Spleen (tissue), 11 donors: ENCODE results near the gene NOM1. TPM values are rescaled to one million over a fixed set of nuclear protein-coding genes. Genes with fewer than 3 reads are reported as not detected.
A peak's percentile ranks its signal among the peaks of the same experiment; 100 is the strongest.
"Not testable (repeated sequence)": the region's sequence is repeated elsewhere in the genome, so short reads cannot be mapped to it uniquely, and the experiment has no call there.

Experiments used
- DNase-seq: peaks from one replicate; pipeline ENCODE4 v3.0.0-alpha.2; 2020
- H3K27ac ChIP-seq, 8 donors: fragments of 200-600 bp; sonication (generic) in 7 of 8; 1 replicate in 4 of 8; 2 replicates in 4 of 8; pipeline versions ENCODE4 v1.5.0 to v1.8.0; 2016 to 2021; ENCODE audit warnings: inconsistent platforms in 4 of 8, mild to moderate bottlenecking in 4 of 8, moderate library complexity in 1 of 8
- H3K27me3 ChIP-seq, 7 donors: fragments of 200-600 bp; sonication (generic) in 6 of 7; replicated peaks in 1 of 7; 1 replicate in 4 of 7; 2 replicates in 3 of 7; pipeline versions ENCODE4 v1.5.0 to v1.8.0; 2016 to 2021; ENCODE audit warnings: inconsistent platforms in 3 of 7, mild to moderate bottlenecking in 1 of 7
- H3K36me3 ChIP-seq, 6 donors: fragments of 200-600 bp; sonication (generic) in 5 of 6; 1 replicate in 4 of 6; 2 replicates in 2 of 6; pipeline versions ENCODE4 v1.5.0 to v1.8.0; 2016 to 2021; ENCODE audit warnings: inconsistent platforms in 2 of 6
- H3K4me1 ChIP-seq, 6 donors: fragments of 200-600 bp; sonication (generic) in 5 of 6; 1 replicate in 3 of 6; 2 replicates in 3 of 6; pipeline versions ENCODE4 v1.5.0 to v1.8.0; 2016 to 2021; ENCODE audit warnings: inconsistent platforms in 3 of 6
- H3K4me3 ChIP-seq, 8 donors: fragments of 200-600 bp; sonication (generic) in 7 of 8; 1 replicate in 4 of 8; 2 replicates in 4 of 8; pipeline versions ENCODE4 v1.5.0 to v1.8.0; 2016 to 2021; ENCODE audit warnings: inconsistent platforms in 4 of 8, mild to moderate bottlenecking in 4 of 8, moderate library complexity in 2 of 8
- H3K9me3 ChIP-seq, 8 donors: fragments of 200-600 bp; sonication (generic) in 7 of 8; 1 replicate in 4 of 8; 2 replicates in 4 of 8; pipeline versions ENCODE4 v1.5.0 to v1.8.0; 2016 to 2021; ENCODE audit warnings: inconsistent platforms in 4 of 8
- CTCF ChIP-seq, 11 experiments: fragments of 200-600 bp in 7 of 11; fragments of 450-650 bp in 4 of 11; sonication (generic) in 4 of 11; IDR thresholded peaks in 8 of 11; conservative IDR thresholded peaks in 3 of 11; 1 replicate in 7 of 11; 2 replicates in 4 of 11; pipeline versions ENCODE4 v1.4.0 to v1.8.0; 2016 to 2021; ENCODE audit warnings: antibody characterized with exemption in 11 of 11, inconsistent platforms in 4 of 11, mild to moderate bottlenecking in 1 of 11
- POLR2A ChIP-seq, 3 donors: fragments of 450-650 bp; IDR thresholded peaks; one replicate each; pipeline ENCODE4 v1.5.1; 2017; ENCODE audit warnings: antibody characterized with exemption in 3 of 3, mild to moderate bottlenecking in 1 of 3
- POLR2AphosphoS5 ChIP-seq, 3 donors: sonication (generic); formaldehyde crosslinking; IDR thresholded peaks; one replicate each; pipeline ENCODE4 v1.5.1; 2017; ENCODE audit warnings: antibody characterized with exemption in 3 of 3
- WGBS, 5 donors: extraction: QIAGEN DNeasy Blood & Tissue Kit in 3 of 5; methylation state at CpG; one replicate each; pipeline versions ENCODE4 v1.1.5 to v1.1.7; 2013 to 2018; 5-methylcytosine and 5-hydroxymethylcytosine counted together
- intact Hi-C: fragments of 100-400 bp; cut with DNase I; formaldehyde crosslinking; loops from one replicate; pipeline ENCODE4 v1.15.0; 2023; ENCODE audit warnings: low total_unique reads
- polyA plus RNA-seq, 3 donors: library from polyadenylated mRNA; stranded (reverse); fragments of 200-250 nt; gene quantifications; one replicate each; pipeline ENCODE4 v1.2.1, GENCODE V29; 2013
- total RNA-seq, 7 donors: library from RNA; depleted of rRNA in 3 of 7; stranded (reverse); fragments of >200 nt in 3 of 7; fragmentation: NEBNext Ultra II Directional in 4 of 7; extraction: Animal tissue kit (Norgen Biotek cat#: 25700) in 4 of 7; gene quantifications; one replicate each; pipeline versions ENCODE4 v1.1.0 to v1.2.1, GENCODE V29; 2016 to 2021
- donor health status: healthy with polysubstance abuse.
- donor health status: DM: no; HTN: no; CAD: no; lungs with moderate emphysema.
- donor health status: DM: no; HTN: no; CAD: no.
- donor health status: Bipolar disorder and iron deficiency.
- donor health status: healthy.
- donor health status: DM: no; HTN: no; CAD: no.
- donor health status: DM: yes; HTN: yes; CAD: no.

Gene NOM1
- total and polyA plus RNA-seq, 10 donors, result 4.5 to 31.1 (median 22.0) TPM

DNA sequence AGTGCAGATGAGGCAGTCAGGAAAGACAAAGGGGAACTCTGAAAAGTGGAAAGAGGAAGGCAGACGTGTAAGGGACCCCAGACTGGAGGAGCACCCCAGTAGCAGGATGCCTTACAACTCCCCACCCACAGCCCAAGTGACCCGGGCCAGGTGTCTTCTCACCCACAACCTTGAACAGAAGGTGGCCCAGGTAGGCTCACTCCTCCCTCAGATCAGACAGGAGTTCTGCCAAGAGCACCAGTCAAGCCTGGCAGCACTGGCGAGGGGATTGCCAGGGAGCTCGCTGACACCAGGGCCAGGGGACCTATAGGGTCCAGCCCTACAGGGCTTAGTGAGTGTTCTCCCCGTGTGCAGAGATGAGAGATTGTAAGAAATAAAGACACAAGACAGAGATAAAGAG lies 29.4 kb upstream of the NOM1 start:
- 61 to 71% (median 69%) methylated on average over 5 of the region's 5 CpGs for WGBS, 5 donors

DNA sequence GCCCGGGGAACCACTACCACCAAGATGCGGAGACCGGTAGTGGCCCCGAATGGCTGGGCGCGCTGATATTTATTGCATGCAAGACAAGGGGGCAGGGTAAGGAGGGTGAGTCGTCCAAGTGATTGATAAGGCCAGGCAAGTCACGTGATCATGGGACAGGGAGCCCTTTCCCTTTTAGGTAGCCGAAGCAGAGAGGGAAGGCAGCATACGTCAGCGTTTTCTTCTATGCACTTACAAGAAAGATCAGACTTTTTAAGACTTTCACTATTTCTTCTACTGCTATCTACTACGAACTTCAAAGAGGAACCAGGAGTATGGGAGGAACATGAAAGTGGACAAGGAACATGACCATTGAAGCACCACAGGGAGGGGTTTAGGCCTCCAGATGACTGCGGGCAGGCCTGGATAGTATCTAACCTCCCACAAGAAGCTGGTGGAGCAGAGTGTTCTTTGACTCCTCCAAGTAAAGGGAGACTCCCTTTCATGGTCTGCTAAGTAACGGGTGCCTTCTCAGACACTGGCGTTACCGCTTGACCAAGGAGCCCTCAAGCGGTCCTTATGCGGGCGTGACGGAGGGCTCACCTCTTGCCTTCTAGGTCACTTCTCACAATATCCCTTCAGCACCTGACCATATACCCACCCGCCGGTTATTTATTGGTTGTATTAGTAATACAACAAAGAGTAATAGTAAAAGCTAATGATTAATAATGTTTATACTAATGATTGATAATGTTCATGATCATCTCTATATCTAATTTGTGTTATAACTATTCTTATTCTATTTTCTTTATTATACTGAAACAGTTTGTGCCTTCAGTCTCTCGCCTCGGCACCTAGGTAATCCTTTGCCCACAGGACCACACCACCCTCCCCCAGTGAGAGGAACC lies 28.8 kb upstream of the NOM1 start:
- peaks cover 0 to 21% (median 7%) of the 10 kb centered on the region in 6 donors for H3K4me1 ChIP-seq
- H3K9me3 ChIP-seq, DNase-seq, intact Hi-C loops, H3K36me3 ChIP-seq, H3K27ac ChIP-seq, H3K4me3 ChIP-seq: not testable (repeated sequence)
- peaks cover 0 to 66% (median 7%) of the 10 kb centered on the region in 7 donors for H3K27me3 ChIP-seq
- 71 to 81% (median 74%) methylated on average over 24 of the region's 24 CpGs for WGBS, 5 donors

More for the DNA sequence above, 29.4 kb upstream of the NOM1 start:
- Histone ChIP-seq H3K9me3 (no peaks in the 10 kb centered on the region), H3K27me3 (peaks cover 0 to 72% (median 7%) of the 10 kb centered on the region in 7 donors), H3K27ac (no peak overlapping the region), H3K4me1 (peaks cover 0 to 21% (median 7%) of the 10 kb centered on the region in 6 donors), H3K36me3 (no peaks in the 10 kb centered on the region), H3K4me3 (no peak overlapping the region)
- DNase-seq, result peak; percentile 45
- TF ChIP-seq CTCF (IDR thresholded peaks at IDR 0.05 in 8 of 11, conservative IDR thresholded peaks at IDR 0.05 in 3 of 11) (no peak), POLR2A (IDR thresholded peaks at IDR 0.05) (no peak), POLR2AphosphoS5 (IDR thresholded peaks at IDR 0.05) (no peak)
- intact Hi-C loops, result no loop called here

DNA sequence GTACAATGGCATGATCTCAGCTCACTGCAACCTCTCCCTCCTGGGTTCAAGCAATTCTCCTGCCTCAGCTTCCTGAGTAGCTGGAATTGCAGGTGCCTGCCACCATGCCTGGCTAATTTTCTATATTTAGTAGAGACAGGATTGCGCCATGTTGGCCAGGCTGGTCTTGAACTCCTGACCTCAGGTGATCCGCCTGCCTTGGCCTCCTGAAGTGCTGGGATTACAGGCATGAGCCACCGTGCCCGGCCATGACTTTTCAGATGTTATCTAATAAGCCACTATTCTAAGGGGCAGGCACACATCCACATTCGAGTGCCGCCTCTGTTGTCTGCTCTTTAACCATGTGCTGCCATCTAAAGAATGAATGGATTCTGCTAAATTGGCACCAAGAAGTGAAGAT lies 27.2 kb upstream of the NOM1 start:
- H3K4me1 ChIP-seq, result peaks cover 0 to 21% (median 7%) of the 10 kb centered on the region in 6 donors
- H3K27ac ChIP-seq, H3K9me3 ChIP-seq, H3K36me3 ChIP-seq, H3K4me3 ChIP-seq, intact Hi-C loops: not testable (repeated sequence)
- peak; percentile 39 for DNase-seq
- H3K27me3 ChIP-seq, result peaks cover 0 to 57% (median 7%) of the 10 kb centered on the region in 7 donors
- 78 to 88% (median 86%) methylated on average over 6 of the region's 6 CpGs for whole genome bisulfite sequencing, 5 donors

- H3K27me3 ChIP-seq, result peaks cover 0 to 48% (median 0%) of the 10 kb centered on the region in 7 donors
- intact Hi-C loops, H3K27ac ChIP-seq, H3K36me3 ChIP-seq, H3K4me3 ChIP-seq, DNase-seq, H3K9me3 ChIP-seq: not testable (repeated sequence)
- 85 to 94% (median 92%) methylated on average over 9 to 12 of the region's 12 CpGs for WGBS, 5 donors
- H3K4me1 ChIP-seq, result peaks cover 0 to 26% (median 7%) of the 10 kb centered on the region in 6 donors
These were observed 23.7 kb upstream of the NOM1 start for GRCh38 chr7:156925821-156926220.

DNA sequence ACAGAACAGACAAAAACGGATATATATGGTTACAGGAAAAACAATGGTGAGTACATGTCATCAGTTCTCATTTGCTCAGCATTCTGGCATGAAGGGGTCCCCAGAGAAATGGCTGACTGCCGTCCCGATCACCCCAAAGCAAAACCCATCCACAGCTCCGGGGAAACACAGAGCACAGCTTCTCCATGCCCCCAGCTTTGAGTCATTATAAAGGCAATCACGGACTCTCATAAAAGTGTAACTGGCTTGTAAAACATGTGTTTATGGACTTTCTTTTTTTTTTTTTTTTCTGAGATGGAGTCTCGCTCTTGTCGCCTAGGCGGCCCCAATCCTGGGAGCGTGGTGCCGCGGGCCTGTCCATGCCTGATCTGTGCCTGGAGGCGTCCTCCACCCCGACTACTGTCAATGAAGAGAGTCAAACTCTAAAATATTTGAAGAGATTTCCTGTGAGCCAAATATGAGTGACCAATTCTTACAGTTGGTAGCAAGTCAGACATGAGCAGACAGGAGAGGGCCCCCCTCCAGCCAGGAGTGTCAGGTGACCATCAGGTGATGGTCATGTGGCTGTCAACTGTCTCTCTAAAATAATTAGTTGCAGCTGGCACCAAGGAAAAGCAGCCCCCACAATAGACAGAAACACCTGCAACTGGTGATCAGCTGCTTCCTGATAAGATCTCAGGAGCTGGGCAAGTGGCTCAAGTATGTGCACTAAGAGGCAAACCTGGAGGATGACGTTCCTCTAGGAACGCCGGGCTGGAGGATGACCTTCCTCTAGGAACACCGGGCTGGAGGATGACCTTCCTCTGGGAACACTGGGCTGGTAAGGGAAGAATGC lies 21.7 kb upstream of the NOM1 start:
- no peak for TF ChIP-seq CTCF (IDR thresholded peaks at IDR 0.05 in 8 of 11, conservative IDR thresholded peaks at IDR 0.05 in 3 of 11)
- TF ChIP-seq POLR2A (IDR thresholded peaks at IDR 0.05), result no peak
- TF ChIP-seq POLR2AphosphoS5 (IDR thresholded peaks at IDR 0.05), result peak in 2 of 3 donors; percentile 46 to 75
- WGBS, 5 donors, result 72 to 83% (median 78%) methylated on average over 17 of the region's 17 CpGs
- peaks cover 0 to 28% (median 0%) of the 10 kb centered on the region in 7 donors for H3K27me3 ChIP-seq
- DNase-seq, result no peak
- intact Hi-C loops, result no loop called here
- no peak overlapping the region for H3K27ac ChIP-seq
- H3K4me1 ChIP-seq, result peaks cover 0 to 11% (median under 1%) of the 10 kb centered on the region in 6 donors
- no peaks in the 10 kb centered on the region for H3K9me3 ChIP-seq
- H3K4me3 ChIP-seq, result no peak overlapping the region
- H3K36me3 ChIP-seq, result no peaks in the 10 kb centered on the region
